CD4-positive, alpha-beta T cell treated with Interleukin-1 beta for 1 hour (primary cell): Measurements from ENCODE around the gene ALOX5AP.

Source experiments
- DNase-seq, 2 donors: peaks; one replicate each; pipeline ENCODE4 v3.0.0-alpha.2; 2020 to 2022

Gene ALOX5AP

GRCh38 chr13:30715372-30715756, 20.0 kb upstream of the ALOX5AP start:
- no peak for DNase-seq

- no peak for DNase-seq
Observed at GRCh38 chr13:30715837-30716236, 19.5 kb upstream of the ALOX5AP start.

- no peak for DNase-seq
Observed at GRCh38 chr13:30718661-30719524, 16.4 kb upstream of the ALOX5AP start.

- no peak for DNase-seq
Observed at GRCh38 chr13:30719525-30719914, 15.8 kb upstream of the ALOX5AP start.

DNA sequence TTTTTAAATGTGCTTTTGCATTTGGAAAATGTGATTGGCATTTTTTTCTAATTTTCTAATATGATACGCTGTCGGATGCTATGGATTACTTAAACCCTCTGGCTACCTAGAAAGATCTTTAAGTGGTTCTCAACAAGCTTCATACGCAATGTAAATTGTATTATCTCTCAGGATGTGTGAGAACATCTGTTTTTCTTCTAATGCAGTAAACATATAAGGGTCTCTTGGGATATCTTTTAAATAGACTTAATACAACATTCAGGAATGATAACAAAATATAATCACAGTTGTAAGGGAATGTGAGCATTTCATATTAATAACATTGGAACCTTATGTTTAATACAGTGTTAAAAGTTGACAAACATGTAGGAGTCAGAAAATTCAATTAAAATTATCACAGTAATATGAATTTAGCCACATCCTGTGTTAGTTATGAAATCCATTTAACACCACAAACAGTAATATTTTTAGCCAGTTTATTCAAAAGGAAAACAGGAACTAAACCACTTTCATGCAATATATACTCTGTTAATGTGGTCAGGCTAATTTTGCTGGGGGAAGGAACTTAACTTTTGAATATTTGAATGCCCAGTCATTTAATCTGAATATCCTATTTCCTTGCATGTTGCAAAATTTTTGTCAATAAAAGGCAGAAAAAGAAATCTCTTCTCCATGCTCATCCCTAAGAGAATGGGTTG, 15.0 kb upstream of the ALOX5AP start:
- no peak for DNase-seq

DNA sequence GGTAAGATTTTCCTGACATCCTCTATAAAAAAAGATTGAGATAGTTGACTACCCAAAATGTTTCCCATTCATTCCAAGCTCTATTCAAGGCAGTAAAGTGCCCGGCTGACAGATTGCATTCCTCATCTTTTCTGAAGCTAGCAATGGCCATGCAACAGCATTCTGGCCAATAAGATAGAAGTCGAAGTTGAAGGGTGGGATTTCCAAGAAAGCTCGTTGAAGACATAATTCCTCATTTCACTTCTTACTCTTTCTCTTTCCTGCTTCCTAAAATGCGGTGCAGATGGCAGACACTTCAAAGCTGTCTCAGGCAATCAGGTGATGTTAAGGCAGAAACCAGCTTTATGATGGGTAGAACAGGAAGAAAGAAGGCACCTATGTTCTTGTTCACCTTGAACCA, 13.4 kb upstream of the ALOX5AP start:
- DNase-seq, result no peak

GRCh38 chr13:30722361-30722760, 13.0 kb upstream of the ALOX5AP start:
- no peak for DNase-seq

- no peak for DNase-seq
Observed at GRCh38 chr13:30724778-30725177, 10.6 kb upstream of the ALOX5AP start.

GRCh38 chr13:30725326-30726085, 9.8 kb upstream of the ALOX5AP start:
- no peak for DNase-seq

GRCh38 chr13:30726192-30726591, 9.2 kb upstream of the ALOX5AP start:
- DNase-seq, result no peak

GRCh38 chr13:30727491-30728355, 7.6 kb upstream of the ALOX5AP start:
- DNase-seq, result no peak

DNA sequence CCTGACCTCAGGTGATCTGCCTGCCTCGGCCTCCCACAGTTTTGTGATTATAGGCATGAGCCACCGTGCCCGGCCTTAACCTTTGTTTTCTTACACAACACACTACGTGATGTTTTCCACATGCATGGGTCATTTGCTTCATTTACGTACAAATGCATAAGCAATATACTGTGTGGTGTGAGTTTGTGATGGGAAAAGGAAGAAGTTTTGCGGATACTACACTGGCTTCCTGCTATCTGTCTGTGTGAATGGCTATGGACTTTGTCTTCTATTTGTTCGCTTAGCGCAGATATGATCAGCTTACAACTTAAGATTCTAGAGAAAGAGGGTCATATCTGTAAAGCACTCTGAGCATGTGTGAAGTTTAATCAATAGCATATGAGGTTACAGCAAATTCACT, 5.5 kb upstream of the ALOX5AP start:
- no peak for DNase-seq

- DNase-seq, result no peak
Observed at GRCh38 chr13:30730526-30730925, 4.8 kb upstream of the ALOX5AP start.

DNA sequence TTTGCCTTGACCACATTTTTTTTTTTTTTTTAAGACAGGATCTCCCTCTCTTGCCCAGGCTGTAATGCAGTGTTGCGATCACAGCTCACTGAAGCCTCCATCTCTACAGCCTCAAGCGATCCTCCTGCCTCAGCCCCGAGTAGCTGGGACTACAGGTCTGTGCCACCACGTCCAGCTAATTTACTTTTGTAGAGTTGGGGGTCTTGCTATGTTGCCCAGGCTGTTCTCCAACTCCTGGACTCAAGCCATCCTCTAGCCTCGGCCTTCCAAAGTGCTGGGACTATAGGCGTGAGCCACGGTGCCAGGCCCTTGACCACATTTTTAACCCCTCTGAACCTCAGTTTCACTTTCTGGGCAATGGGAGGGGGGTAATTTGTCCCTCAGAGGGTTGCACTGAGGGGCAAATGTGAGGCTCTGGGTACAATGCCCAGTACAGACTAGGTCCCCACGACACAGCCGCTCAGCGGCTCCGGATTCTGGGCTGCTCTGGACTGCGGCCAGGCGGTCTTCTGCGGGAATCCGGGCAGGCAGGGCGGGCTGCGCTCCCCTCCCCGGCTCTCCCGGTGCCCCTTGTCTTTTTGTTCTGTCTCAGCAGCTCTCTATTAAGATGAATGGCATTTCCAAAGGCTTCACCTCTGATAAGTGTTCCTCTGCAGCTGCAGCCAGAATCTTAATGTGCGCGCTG, 3.8 kb upstream of the ALOX5AP start:
- no peak for DNase-seq

- DNase-seq, result no peak
Observed at GRCh38 chr13:30732046-30732390, 3.3 kb upstream of the ALOX5AP start.

- no peak for DNase-seq
Observed at GRCh38 chr13:30734439-30734838, 904 bp upstream of the ALOX5AP start.

- DNase-seq, result no peak
Observed at GRCh38 chr13:30735872-30736175, 481 bp downstream of the ALOX5AP start.

DNA sequence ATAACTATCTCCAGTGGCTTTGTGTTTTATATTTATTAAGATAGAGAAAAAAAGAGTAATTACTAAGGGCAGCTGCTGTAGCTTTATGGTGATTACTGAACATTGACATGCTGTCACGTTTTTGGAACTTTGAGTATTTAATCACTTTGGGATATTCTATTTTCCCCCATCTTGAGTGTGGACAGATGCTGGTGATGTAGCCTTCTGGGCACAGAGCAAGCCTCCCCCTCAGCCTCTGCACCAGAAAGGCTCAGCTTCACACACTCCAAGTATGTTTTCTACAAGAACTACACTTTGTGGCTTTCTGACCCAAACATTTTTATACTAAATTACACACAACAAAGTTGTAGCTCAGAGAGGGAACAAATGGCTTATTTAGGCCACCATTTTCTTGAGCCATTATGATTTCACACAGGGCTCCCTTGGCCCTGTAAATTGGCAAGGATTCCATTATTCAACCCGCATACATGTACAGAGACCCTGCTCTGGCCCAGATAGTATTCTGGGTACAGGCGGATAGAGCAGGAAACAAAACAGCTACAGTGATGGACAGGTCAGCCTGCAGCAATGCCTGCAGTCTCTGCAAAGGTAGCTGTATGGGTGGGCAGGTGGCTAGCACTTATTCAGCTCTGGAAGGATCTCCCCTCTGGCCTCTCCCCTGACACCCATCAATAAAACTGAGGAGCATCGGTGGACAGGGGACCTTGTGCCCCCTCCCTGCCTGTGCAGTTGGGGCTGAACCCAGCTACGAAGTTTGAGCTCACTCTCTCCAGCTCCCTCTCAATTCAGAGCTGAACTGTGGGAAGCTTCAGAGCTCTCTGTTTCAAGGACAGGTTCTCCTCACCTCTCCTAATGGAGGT, 1.3 kb downstream of the ALOX5AP start:
- DNase-seq, result no peak

GRCh38 chr13:30737511-30738337, 2.4 kb downstream of the ALOX5AP start:
- DNase-seq, result peak in 1 of 2 donors; percentile 48

DNA sequence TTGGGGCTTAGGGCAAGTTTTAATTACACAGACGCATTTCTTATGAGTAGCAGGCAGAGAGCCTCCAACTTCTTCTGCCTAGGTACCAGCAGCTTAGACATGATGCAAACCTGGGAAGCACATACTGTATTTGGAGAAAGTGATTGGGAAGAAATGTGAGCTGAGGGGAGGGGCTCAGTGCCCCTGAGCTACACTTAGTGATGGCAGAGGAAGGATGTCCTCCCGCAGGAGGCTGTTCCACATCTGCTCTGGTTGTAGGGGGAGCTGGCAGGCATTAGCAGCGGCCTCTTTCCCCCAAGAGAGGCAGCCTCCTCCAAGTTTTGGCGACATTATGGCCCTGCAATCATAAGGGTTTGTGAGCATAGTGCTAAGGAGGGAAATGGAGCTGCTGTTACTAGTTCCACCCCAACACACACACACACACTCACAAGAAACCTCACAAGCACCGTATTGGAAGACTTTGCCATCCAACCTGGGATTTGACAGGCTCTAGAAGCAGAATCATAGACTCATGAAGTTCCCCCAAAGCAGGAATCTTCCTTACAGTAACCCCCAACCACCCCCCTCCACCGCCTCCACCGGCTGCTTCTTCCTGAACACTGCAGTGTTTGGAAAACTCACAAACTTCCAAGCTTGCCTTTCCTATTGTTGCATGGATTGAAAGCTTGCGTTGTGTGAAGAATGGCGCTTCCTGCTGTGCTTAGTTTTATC, 3.3 kb downstream of the ALOX5AP start:
- DNase-seq, result no peak
